Measurements from ENCODE around the gene PNCK. TPM values are rescaled to one million over a fixed set of nuclear protein-coding genes. Genes with fewer than 3 reads are reported as not detected.
"Not testable (repeated sequence)": the region's sequence is repeated elsewhere in the genome, so short reads cannot be mapped to it uniquely, and the experiment has no call there.

The PNCK gene
- total and polyA plus RNA-seq, 2 donors = 2.4 to 8.2 TPM

- H3K9me3 ChIP-seq (ENCODE audit: control insufficient read depth in 2 of 2, insufficient read depth in 1 of 2, low read length in 1 of 2) = no peaks in the 10 kb centered on the region
- DNase-seq (ENCODE audit: low read depth in 6 of 9, low spot score in 9 of 9) = no peak
- no peaks in the 10 kb centered on the region for H3K4me1 ChIP-seq (ENCODE audit: control insufficient read depth in 2 of 2, insufficient read depth in 2 of 2, low read length in 2 of 2)
- 98% methylated on average over 6 of the region's 6 CpGs for WGBS
- no peaks in the 10 kb centered on the region for H3K27me3 ChIP-seq (ENCODE audit: control insufficient read depth in 2 of 2, insufficient read depth in 1 of 2, low read length in 1 of 2)
- no peak overlapping the region for H3K27ac ChIP-seq (ENCODE audit: low read depth in 1 of 2, low read length in 1 of 2)
- H3K36me3 ChIP-seq (ENCODE audit: control insufficient read depth in 2 of 2, insufficient read depth in 2 of 2, low read length in 1 of 2) = peaks cover 20 to 42% of the 10 kb centered on the region in 2 donors
- H3K4me3 ChIP-seq (ENCODE audit: low read length in 2 of 2) = no peak overlapping the region
These were observed 33.8 kb upstream of the PNCK start for GRCh38 chrX:153707406-153707805.

GRCh38 chrX:153706799-153707198 lies 33.2 kb upstream of the PNCK start:
- WGBS = 97% methylated on average over 9 of the region's 9 CpGs
- no peak overlapping the region for H3K27ac ChIP-seq (ENCODE audit: low read depth in 1 of 2, low read length in 1 of 2)
- no peak overlapping the region for H3K4me3 ChIP-seq (ENCODE audit: low read length in 2 of 2)
- H3K9me3 ChIP-seq (ENCODE audit: control insufficient read depth in 2 of 2, insufficient read depth in 1 of 2, low read length in 1 of 2) = no peaks in the 10 kb centered on the region
- H3K36me3 ChIP-seq (ENCODE audit: control insufficient read depth in 2 of 2, insufficient read depth in 2 of 2, low read length in 1 of 2) = peaks cover 15 to 48% of the 10 kb centered on the region in 2 donors
- no peaks in the 10 kb centered on the region for H3K4me1 ChIP-seq (ENCODE audit: control insufficient read depth in 2 of 2, insufficient read depth in 2 of 2, low read length in 2 of 2)
- no peak for DNase-seq (ENCODE audit: low read depth in 6 of 9, low spot score in 9 of 9)
- H3K27me3 ChIP-seq (ENCODE audit: control insufficient read depth in 2 of 2, insufficient read depth in 1 of 2, low read length in 1 of 2) = no peaks in the 10 kb centered on the region

GRCh38 chrX:153705403-153706060 lies 31.9 kb upstream of the PNCK start:
- not testable (repeated sequence) for H3K4me3 ChIP-seq (ENCODE audit: low read length in 2 of 2); H3K9me3 ChIP-seq (ENCODE audit: control insufficient read depth in 2 of 2, insufficient read depth in 1 of 2, low read length in 1 of 2); DNase-seq (ENCODE audit: low read depth in 6 of 9, low spot score in 9 of 9); H3K27me3 ChIP-seq (ENCODE audit: control insufficient read depth in 2 of 2, insufficient read depth in 1 of 2, low read length in 1 of 2); H3K4me1 ChIP-seq (ENCODE audit: control insufficient read depth in 2 of 2, insufficient read depth in 2 of 2, low read length in 2 of 2); H3K27ac ChIP-seq (ENCODE audit: low read depth in 1 of 2, low read length in 1 of 2)
- peaks cover 18 to 55% of the 10 kb centered on the region in 2 donors for H3K36me3 ChIP-seq (ENCODE audit: control insufficient read depth in 2 of 2, insufficient read depth in 2 of 2, low read length in 1 of 2)
- WGBS = 96% methylated on average over 18 of the region's 18 CpGs

GRCh38 chrX:153704631-153705402 lies 31.2 kb upstream of the PNCK start:
- peaks cover 15 to 48% of the 10 kb centered on the region in 2 donors for H3K36me3 ChIP-seq (ENCODE audit: control insufficient read depth in 2 of 2, insufficient read depth in 2 of 2, low read length in 1 of 2)
- 92% methylated on average over 11 of the region's 12 CpGs for WGBS
- H3K4me1 ChIP-seq (ENCODE audit: control insufficient read depth in 2 of 2, insufficient read depth in 2 of 2, low read length in 2 of 2); DNase-seq (ENCODE audit: low read depth in 6 of 9, low spot score in 9 of 9); H3K27me3 ChIP-seq (ENCODE audit: control insufficient read depth in 2 of 2, insufficient read depth in 1 of 2, low read length in 1 of 2); H3K9me3 ChIP-seq (ENCODE audit: control insufficient read depth in 2 of 2, insufficient read depth in 1 of 2, low read length in 1 of 2); H3K27ac ChIP-seq (ENCODE audit: low read depth in 1 of 2, low read length in 1 of 2); H3K4me3 ChIP-seq (ENCODE audit: low read length in 2 of 2): not testable (repeated sequence)

- Histone ChIP-seq H3K27ac (ENCODE audit: low read depth in 1 of 2, low read length in 1 of 2) (no peak overlapping the region), H3K4me3 (ENCODE audit: low read length in 2 of 2) (no peak overlapping the region), H3K4me1 (ENCODE audit: control insufficient read depth in 2 of 2, insufficient read depth in 2 of 2, low read length in 2 of 2) (no peaks in the 10 kb centered on the region), H3K27me3 (ENCODE audit: control insufficient read depth in 2 of 2, insufficient read depth in 1 of 2, low read length in 1 of 2) (no peaks in the 10 kb centered on the region), H3K36me3 (ENCODE audit: control insufficient read depth in 2 of 2, insufficient read depth in 2 of 2, low read length in 1 of 2) (peaks cover 11 to 46% of the 10 kb centered on the region in 2 donors), H3K9me3 (ENCODE audit: control insufficient read depth in 2 of 2, insufficient read depth in 1 of 2, low read length in 1 of 2) (no peaks in the 10 kb centered on the region)
- 96% methylated on average over 18 of the region's 18 CpGs for WGBS
- no peak for DNase-seq (ENCODE audit: low read depth in 6 of 9, low spot score in 9 of 9)
These were observed 30.5 kb upstream of the PNCK start for GRCh38 chrX:153704021-153704526.

GRCh38 chrX:153703036-153703370 lies 29.4 kb upstream of the PNCK start:
- no peaks in the 10 kb centered on the region for H3K9me3 ChIP-seq (ENCODE audit: control insufficient read depth in 2 of 2, insufficient read depth in 1 of 2, low read length in 1 of 2)
- DNase-seq (ENCODE audit: low read depth in 6 of 9, low spot score in 9 of 9) = no peak
- no peaks in the 10 kb centered on the region for H3K4me1 ChIP-seq (ENCODE audit: control insufficient read depth in 2 of 2, insufficient read depth in 2 of 2, low read length in 2 of 2)
- H3K27ac ChIP-seq (ENCODE audit: low read depth in 1 of 2, low read length in 1 of 2) = no peak overlapping the region
- 93% methylated on average over 16 of the region's 16 CpGs for WGBS
- no peaks in the 10 kb centered on the region for H3K27me3 ChIP-seq (ENCODE audit: control insufficient read depth in 2 of 2, insufficient read depth in 1 of 2, low read length in 1 of 2)
- peaks cover 11 to 54% of the 10 kb centered on the region in 2 donors for H3K36me3 ChIP-seq (ENCODE audit: control insufficient read depth in 2 of 2, insufficient read depth in 2 of 2, low read length in 1 of 2)
- H3K4me3 ChIP-seq (ENCODE audit: low read length in 2 of 2) = no peak overlapping the region

- no peak overlapping the region for H3K27ac ChIP-seq (ENCODE audit: low read depth in 1 of 2, low read length in 1 of 2)
- no peak overlapping the region for H3K4me3 ChIP-seq (ENCODE audit: low read length in 2 of 2)
- H3K4me1 ChIP-seq (ENCODE audit: control insufficient read depth in 2 of 2, insufficient read depth in 2 of 2, low read length in 2 of 2) = no peaks in the 10 kb centered on the region
- no peaks in the 10 kb centered on the region for H3K27me3 ChIP-seq (ENCODE audit: control insufficient read depth in 2 of 2, insufficient read depth in 1 of 2, low read length in 1 of 2)
- no peaks in the 10 kb centered on the region for H3K9me3 ChIP-seq (ENCODE audit: control insufficient read depth in 2 of 2, insufficient read depth in 1 of 2, low read length in 1 of 2)
- peaks cover 11 to 54% of the 10 kb centered on the region in 2 donors for H3K36me3 ChIP-seq (ENCODE audit: control insufficient read depth in 2 of 2, insufficient read depth in 2 of 2, low read length in 1 of 2)
- DNase-seq (ENCODE audit: low read depth in 6 of 9, low spot score in 9 of 9) = no peak
- WGBS = 94% methylated on average over 23 of the region's 23 CpGs
These were observed 28.9 kb upstream of the PNCK start for GRCh38 chrX:153702336-153703035.

GRCh38 chrX:153701706-153702105 lies 28.1 kb upstream of the PNCK start:
- DNase-seq (ENCODE audit: low read depth in 6 of 9, low spot score in 9 of 9) = no peak
- no peak overlapping the region for H3K4me3 ChIP-seq (ENCODE audit: low read length in 2 of 2)
- H3K9me3 ChIP-seq (ENCODE audit: control insufficient read depth in 2 of 2, insufficient read depth in 1 of 2, low read length in 1 of 2) = no peaks in the 10 kb centered on the region
- peaks cover 15 to 54% of the 10 kb centered on the region in 2 donors for H3K36me3 ChIP-seq (ENCODE audit: control insufficient read depth in 2 of 2, insufficient read depth in 2 of 2, low read length in 1 of 2)
- H3K4me1 ChIP-seq (ENCODE audit: control insufficient read depth in 2 of 2, insufficient read depth in 2 of 2, low read length in 2 of 2) = no peaks in the 10 kb centered on the region
- no peaks in the 10 kb centered on the region for H3K27me3 ChIP-seq (ENCODE audit: control insufficient read depth in 2 of 2, insufficient read depth in 1 of 2, low read length in 1 of 2)
- WGBS = 98% methylated on average over 12 of the region's 12 CpGs
- no peak overlapping the region for H3K27ac ChIP-seq (ENCODE audit: low read depth in 1 of 2, low read length in 1 of 2)

GRCh38 chrX:153700967-153701366 lies 27.4 kb upstream of the PNCK start:
- no peaks in the 10 kb centered on the region for H3K27me3 ChIP-seq (ENCODE audit: control insufficient read depth in 2 of 2, insufficient read depth in 1 of 2, low read length in 1 of 2)
- no peak overlapping the region for H3K27ac ChIP-seq (ENCODE audit: low read depth in 1 of 2, low read length in 1 of 2)
- no peak for DNase-seq (ENCODE audit: low read depth in 6 of 9, low spot score in 9 of 9)
- WGBS = 95% methylated on average over 4 of the region's 6 CpGs
- no peak overlapping the region for H3K4me3 ChIP-seq (ENCODE audit: low read length in 2 of 2)
- H3K9me3 ChIP-seq (ENCODE audit: control insufficient read depth in 2 of 2, insufficient read depth in 1 of 2, low read length in 1 of 2) = no peaks in the 10 kb centered on the region
- H3K4me1 ChIP-seq (ENCODE audit: control insufficient read depth in 2 of 2, insufficient read depth in 2 of 2, low read length in 2 of 2) = no peaks in the 10 kb centered on the region
- peaks cover 15 to 54% of the 10 kb centered on the region in 2 donors for H3K36me3 ChIP-seq (ENCODE audit: control insufficient read depth in 2 of 2, insufficient read depth in 2 of 2, low read length in 1 of 2)

Data from thymus (tissue), 11 donors.